WTC11 (cell line): Measurements from ENCODE around the gene NTN5. TPM values are rescaled to one million over a fixed set of nuclear protein-coding genes. Genes with fewer than 3 reads are reported as not detected.

Source experiments
- ATAC-seq: fragments of 200-7000 bp; cut with Tn5 transposase; 2 replicates; pipeline ENCODE4 v1.10.0; 2021; ENCODE audit warnings: mild to moderate bottlenecking, moderate library complexity
- CTCF ChIA-PET: fragments of 300-600 bp; sonication (Branson Sonifier 250); formaldehyde crosslinking; loops from one replicate; lab custom pipeline; 2021; ENCODE audit warnings: antibody characterized with exemption; lab: Charles Lee
- POLR2A ChIA-PET: fragments of 350-600 bp; sonication (Branson Sonifier 250); formaldehyde crosslinking; loops from one replicate; lab custom pipeline; 2021; ENCODE audit warnings: antibody characterized with exemption; lab: Charles Lee
- DNase-seq: peaks from one replicate; pipeline ENCODE4 v3.0.0; 2021; ENCODE audit warnings: low spot score
- H3K27ac Mint-ChIP-seq: 2 replicates; pipeline ENCODE4 v1.8.0; 2021; ENCODE audit warnings: mixed read lengths
- H3K27me3 Mint-ChIP-seq: 2 replicates; pipeline ENCODE4 v1.8.0; 2021; ENCODE audit warnings: low read depth, mild to moderate bottlenecking, moderate library complexity, mixed read lengths
- H3K36me3 Mint-ChIP-seq: 2 replicates; pipeline ENCODE4 v1.8.0; 2021; ENCODE audit warnings: mixed read lengths
- H3K4me1 Mint-ChIP-seq: 2 replicates; pipeline ENCODE4 v1.8.0; 2022; ENCODE audit warnings: mixed read lengths
- H3K4me3 Mint-ChIP-seq: 2 replicates; pipeline ENCODE4 v1.8.0; 2021; ENCODE audit warnings: mild to moderate bottlenecking, moderate library complexity, mixed read lengths
- H3K9me3 Mint-ChIP-seq: 2 replicates; pipeline ENCODE4 v1.8.0; 2021; ENCODE audit warnings: mixed read lengths
- ATF2 ChIP-seq: sonication (generic); formaldehyde crosslinking; IDR thresholded peaks from 2 replicates; pipeline ENCODE4 v1.8.1; 2022; ENCODE audit warnings: low read depth, missing genetic modification reagents, borderline replicate concordance
- ATF3 ChIP-seq: sonication (generic); formaldehyde crosslinking; conservative IDR thresholded peaks from 2 replicates; pipeline ENCODE4 v1.8.1; 2022; ENCODE audit warnings: mild to moderate bottlenecking, missing genetic modification reagents
- CREM ChIP-seq: sonication (generic); formaldehyde crosslinking; IDR thresholded peaks from 2 replicates; pipeline ENCODE4 v1.8.1; 2022; ENCODE audit warnings: mild to moderate bottlenecking, missing genetic modification reagents, moderate library complexity
- CTCF ChIP-seq: fragments of 200-600 bp; IDR thresholded peaks from 2 replicates; pipeline ENCODE4 v1.8.0; 2022; ENCODE audit warnings: antibody characterized with exemption
- E2F1 ChIP-seq: sonication (generic); formaldehyde crosslinking; IDR thresholded peaks from 2 replicates; pipeline ENCODE4 v1.8.0; 2022; ENCODE audit warnings: mild to moderate bottlenecking, missing genetic modification reagents
- E2F4 ChIP-seq: sonication (generic); formaldehyde crosslinking; IDR thresholded peaks from 2 replicates; pipeline ENCODE4 v1.8.1; 2022; ENCODE audit warnings: low read depth, mild to moderate bottlenecking, moderate library complexity, missing genetic modification reagents, borderline replicate concordance
- FOXJ3 ChIP-seq: sonication (generic); formaldehyde crosslinking; IDR thresholded peaks from 2 replicates; pipeline ENCODE4 v1.9.0; 2021; ENCODE audit warnings: missing genetic modification reagents, mild to moderate bottlenecking, borderline replicate concordance
- JAZF1 ChIP-seq: fragments of 250-450 bp; sonication (Bioruptor Pico); IDR thresholded peaks from 2 replicates; pipeline ENCODE4 v1.9.0; 2021; ENCODE audit warnings: moderate library complexity, mild to moderate bottlenecking, inconsistent platforms
- KAT7 ChIP-seq: sonication (generic); formaldehyde crosslinking; IDR thresholded peaks from 2 replicates; pipeline ENCODE4 v1.8.1; 2023; ENCODE audit warnings: missing genetic modification reagents, mild to moderate bottlenecking, borderline replicate concordance
- NR2C2 ChIP-seq: sonication (generic); formaldehyde crosslinking; IDR thresholded peaks from 2 replicates; pipeline ENCODE4 v1.8.0; 2022; ENCODE audit warnings: mild to moderate bottlenecking, missing genetic modification reagents
- RORB ChIP-seq: fragments of 250-450 bp; sonication (Bioruptor Pico); IDR thresholded peaks from 2 replicates; pipeline ENCODE4 v1.9.0; 2021; ENCODE audit warnings: mild to moderate bottlenecking
- SMAD4 ChIP-seq: sonication (generic); formaldehyde crosslinking; IDR thresholded peaks from 2 replicates; pipeline ENCODE4 v1.8.0; 2022; ENCODE audit warnings: mild to moderate bottlenecking, missing genetic modification reagents
- TCF7 ChIP-seq: sonication (generic); formaldehyde crosslinking; IDR thresholded peaks from 2 replicates; pipeline ENCODE4 v1.8.0; 2022; ENCODE audit warnings: mild to moderate bottlenecking, low read depth, missing genetic modification reagents, moderate library complexity
- USF1 ChIP-seq: sonication (generic); formaldehyde crosslinking; IDR thresholded peaks from 2 replicates; pipeline ENCODE4 v1.8.0; 2022; ENCODE audit warnings: mild to moderate bottlenecking, missing genetic modification reagents
- ZBTB21 ChIP-seq: sonication (generic); formaldehyde crosslinking; IDR thresholded peaks from 2 replicates; pipeline ENCODE4 v1.8.1; 2023; ENCODE audit warnings: mild to moderate bottlenecking, missing genetic modification reagents, borderline replicate concordance
- ZNF121 ChIP-seq: sonication (generic); formaldehyde crosslinking; IDR thresholded peaks from 2 replicates; pipeline ENCODE4 v1.8.0; 2023; ENCODE audit warnings: missing genetic modification reagents
- ZNF138 ChIP-seq: sonication (generic); formaldehyde crosslinking; conservative IDR thresholded peaks from 2 replicates; pipeline ENCODE4 v1.8.1; 2022; ENCODE audit warnings: mild to moderate bottlenecking, moderate library complexity, missing genetic modification reagents
- ZNF232 ChIP-seq: sonication (generic); formaldehyde crosslinking; IDR thresholded peaks from 2 replicates; pipeline ENCODE4 v1.8.0; 2022; ENCODE audit warnings: mild to moderate bottlenecking, missing genetic modification reagents
- ZNF423 ChIP-seq: fragments of 250-450 bp; sonication (Bioruptor Pico); IDR thresholded peaks from 2 replicates; pipeline ENCODE4 v2.1.2; 2022; ENCODE audit warnings: mild to moderate bottlenecking, moderate library complexity
- ZSCAN18 ChIP-seq: fragments of 250-450 bp; sonication (Bioruptor Pico); IDR thresholded peaks from 2 replicates; pipeline ENCODE4 v2.1.2; 2022; ENCODE audit warnings: mild to moderate bottlenecking, moderate library complexity
- total RNA-seq: library from RNA; stranded (reverse); gene quantifications from 3 replicates; pipeline ENCODE4 v1.2.3, GENCODE V29; 2021

Gene NTN5
- total RNA-seq, 1 experiment from 2014 or later, result 0.28 TPM

GRCh38 chr19:48631225-48631624 is 41.6 kb downstream of the NTN5 start:
- peaks cover 34% of the 10 kb centered on the region for H3K4me1 Mint-ChIP-seq
- CTCF ChIA-PET, result interaction anchor here (0.6 to 3.0 kb wide), 13 partner anchors 9 to 362 kb away, joined by 3 to 20 read pairs (median 6); partner anchors contain the start of genes CA11, FAM83E, RPL18 and RUVBL2
- no peak for DNase-seq

More at GRCh38 chr19:48631225-48631624, 41.6 kb downstream of the NTN5 start:
- POLR2A ChIA-PET, result interaction anchor here (0.7 to 3.4 kb wide), 10 partner anchors 8 to 363 kb away, joined by 3 to 23 read pairs (median 6); partner anchors contain the start of genes CA11, FAM83E, RPL18 and RUVBL2
- Mint-ChIP-seq H3K36me3 (no peaks in the 10 kb centered on the region), H3K27me3 (peaks cover 4% of the 10 kb centered on the region), H3K27ac (no peak overlapping the region), H3K9me3 (no peaks in the 10 kb centered on the region), H3K4me3 (peak overlapping the region; percentile 71)
- TF ChIP-seq TCF7 (CRISPR knock-in tag) (no peak), E2F1 (CRISPR knock-in tag) (no peak), E2F4 (no peak), CTCF (no peak), ZNF121 (CRISPR knock-in tag) (no peak), USF1 (CRISPR knock-in tag) (no peak), JAZF1 (CRISPR knock-in tag) (no peak), CREM (CRISPR knock-in tag) (no peak), NR2C2 (CRISPR knock-in tag) (no peak), FOXJ3 (CRISPR knock-in tag) (no peak), RORB (CRISPR knock-in tag) (no peak), ZBTB21 (CRISPR knock-in tag) (no peak), ZNF232 (CRISPR knock-in tag) (no peak), ATF3 (CRISPR knock-in tag) (no peak), KAT7 (CRISPR knock-in tag) (no peak), ZNF423 (CRISPR knock-in tag) (no peak), ZSCAN18 (CRISPR knock-in tag) (no peak), ZNF138 (CRISPR knock-in tag) (no peak), ATF2 (CRISPR knock-in tag) (no peak), SMAD4 (CRISPR knock-in tag) (no peak)
- TF ChIP-seq, all 79 proteins: peak for 0
- no peak for ATAC-seq
